ENCODE data around the gene VEGFA.

GRCh38 chr6:43796903-43797890 lies 27.2 kb downstream of the VEGFA start:
- TF ChIP-seq CTCF (conservative IDR thresholded peaks at IDR 0.05; ENCODE audit: low read length) (no peak), EZH2phosphoT487 (IDR thresholded peaks at IDR 0.05; ENCODE audit: borderline replicate concordance) (no peak)

All from Loucy (cell line).